DOHH2 (cell line): Measurements from ENCODE around the gene FRMPD4.

Experiments
- EZH2phosphoT487 ChIP-seq: fragments of 200-600 bp; sonication (generic); IDR thresholded peaks from 2 replicates; pipeline ENCODE4 v1.6.1; 2017; ENCODE audit warnings: borderline replicate concordance, mild to moderate bottlenecking, antibody characterized with exemption, low read length, moderate library complexity, mixed read lengths
- TF ChIP-seq, protein P1 (sequence below): fragments of 200-600 bp; sonication (generic); IDR thresholded peaks from one replicate; pipeline ENCODE4 v1.5.1; 2014; ENCODE audit warnings: antibody characterized with exemption, mild to moderate bottlenecking, low read depth, low read length; ENCODE audit not compliant: poor library complexity, severe bottlenecking

- TF ChIP-seq, protein P1, sequence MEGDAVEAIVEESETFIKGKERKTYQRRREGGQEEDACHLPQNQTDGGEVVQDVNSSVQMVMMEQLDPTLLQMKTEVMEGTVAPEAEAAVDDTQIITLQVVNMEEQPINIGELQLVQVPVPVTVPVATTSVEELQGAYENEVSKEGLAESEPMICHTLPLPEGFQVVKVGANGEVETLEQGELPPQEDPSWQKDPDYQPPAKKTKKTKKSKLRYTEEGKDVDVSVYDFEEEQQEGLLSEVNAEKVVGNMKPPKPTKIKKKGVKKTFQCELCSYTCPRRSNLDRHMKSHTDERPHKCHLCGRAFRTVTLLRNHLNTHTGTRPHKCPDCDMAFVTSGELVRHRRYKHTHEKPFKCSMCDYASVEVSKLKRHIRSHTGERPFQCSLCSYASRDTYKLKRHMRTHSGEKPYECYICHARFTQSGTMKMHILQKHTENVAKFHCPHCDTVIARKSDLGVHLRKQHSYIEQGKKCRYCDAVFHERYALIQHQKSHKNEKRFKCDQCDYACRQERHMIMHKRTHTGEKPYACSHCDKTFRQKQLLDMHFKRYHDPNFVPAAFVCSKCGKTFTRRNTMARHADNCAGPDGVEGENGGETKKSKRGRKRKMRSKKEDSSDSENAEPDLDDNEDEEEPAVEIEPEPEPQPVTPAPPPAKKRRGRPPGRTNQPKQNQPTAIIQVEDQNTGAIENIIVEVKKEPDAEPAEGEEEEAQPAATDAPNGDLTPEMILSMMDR: no peak
- no peak for TF ChIP-seq EZH2phosphoT487
Measured at GRCh38 chrX:12672367-12673106, 534.3 kb downstream of the FRMPD4 start.
